K562 (cell line): ENCODE results near the gene PDCD5. TPM values are rescaled to one million over a fixed set of nuclear protein-coding genes. Genes with fewer than 3 reads are reported as not detected.

Experiments
- CREB3L1 ChIP-seq: fragments of 450-650 bp; IDR thresholded peaks from 2 replicates; pipeline ENCODE4 v1.6.1; 2014; ENCODE audit warnings: low read depth, mild to moderate bottlenecking, moderate library complexity, borderline replicate concordance
- FOXP4 ChIP-seq: sonication (generic); formaldehyde crosslinking; IDR thresholded peaks from 2 replicates; pipeline ENCODE4 v1.8.0; 2022; ENCODE audit warnings: mild to moderate bottlenecking, missing genetic modification reagents, borderline replicate concordance
- GABPA ChIP-seq: fragments of 200-800 bp; sonication (Bioruptor generic); conservative IDR thresholded peaks from 2 replicates; pipeline ENCODE4 v1.6.1; 2016; ENCODE audit warnings: low read depth, missing genetic modification characterization, missing compliant biosample characterization
- HDAC8 ChIP-seq: fragments of 450-650 bp; IDR thresholded peaks from 2 replicates; pipeline ENCODE4 v1.6.1; 2016; ENCODE audit warnings: mild to moderate bottlenecking, missing genetic modification characterization, moderate library complexity, missing compliant biosample characterization
- MYBL2 ChIP-seq, 2 experiments: fragments of 450-650 bp in 1 of 2; sonication (generic) in 1 of 2; formaldehyde crosslinking in 1 of 2; IDR thresholded peaks; 2 replicates each; pipeline versions ENCODE4 v1.6.1 to v1.8.1; 2017 to 2022; ENCODE audit warnings: borderline replicate concordance in 1 of 2, inconsistent platforms in 1 of 2, low read depth in 1 of 2, mild to moderate bottlenecking in 1 of 2, missing genetic modification reagents in 1 of 2, moderate library complexity in 1 of 2
- PBX2 ChIP-seq, 2 experiments: IDR thresholded peaks in 1 of 2; conservative IDR thresholded peaks in 1 of 2; 2 replicates each; pipeline ENCODE4 v1.6.1; 2016; ENCODE audit warnings: low read depth in 2 of 2, mild to moderate bottlenecking in 1 of 2, missing compliant biosample characterization in 1 of 2, missing genetic modification characterization in 1 of 2, moderate library complexity in 1 of 2
- PHTF2 ChIP-seq: fragments of 250-450 bp; sonication (Bioruptor Pico); IDR thresholded peaks from 2 replicates; pipeline ENCODE4 v1.5.0; 2021; ENCODE audit warnings: mild to moderate bottlenecking
- RBM22 ChIP-seq: fragments of 200-400 bp; formaldehyde crosslinking; IDR thresholded peaks from 2 replicates; pipeline ENCODE4 v1.6.1; 2018; ENCODE audit warnings: low read length, low read depth; ENCODE audit not compliant: poor library complexity, severe bottlenecking
- RUNX1 ChIP-seq: sonication (generic); IDR thresholded peaks from 2 replicates; pipeline ENCODE4 v1.6.1; 2016; ENCODE audit warnings: antibody characterized with exemption, low read depth
- SAFB2 ChIP-seq: fragments of 200-400 bp; formaldehyde crosslinking; IDR thresholded peaks from 2 replicates; pipeline ENCODE4 v1.6.1; 2018; ENCODE audit warnings: borderline replicate concordance, low read length, low read depth, moderate library complexity; ENCODE audit not compliant: severe bottlenecking
- SLC30A9 ChIP-seq: fragments of 250-450 bp; sonication (Bioruptor Pico); IDR thresholded peaks from 2 replicates; pipeline ENCODE4 v1.8.0; 2022; ENCODE audit warnings: mild to moderate bottlenecking, moderate library complexity
- SREBF1 ChIP-seq: fragments of 150-350 bp; IDR thresholded peaks from 2 replicates; pipeline ENCODE4 v1.6.1; 2014; ENCODE audit warnings: antibody characterized with exemption, low read depth, low read length, borderline replicate concordance
- TRIM24 ChIP-seq, 2 experiments: fragments of 450-650 bp; IDR thresholded peaks; 2 replicates each; pipeline ENCODE4 v1.6.1; 2016
- XRCC3 ChIP-seq: fragments of 450-650 bp; IDR thresholded peaks from 2 replicates; pipeline ENCODE4 v1.6.1; 2017; ENCODE audit warnings: mild to moderate bottlenecking, moderate library complexity
- ZBTB43 ChIP-seq: sonication (generic); formaldehyde crosslinking; IDR thresholded peaks from 2 replicates; pipeline ENCODE4 v1.8.0; 2023; ENCODE audit warnings: mild to moderate bottlenecking, missing genetic modification reagents
- ZNF224 ChIP-seq: sonication (generic); formaldehyde crosslinking; IDR thresholded peaks from 2 replicates; pipeline ENCODE4 v1.8.0; 2022; ENCODE audit warnings: mild to moderate bottlenecking, missing genetic modification reagents
- ZNF347 ChIP-seq: fragments of 450-650 bp; formaldehyde crosslinking; IDR thresholded peaks from 2 replicates; pipeline ENCODE4 v1.4.0; 2020; ENCODE audit warnings: low read depth, mild to moderate bottlenecking, moderate library complexity
- ZNF57 ChIP-seq: fragments of 450-650 bp; formaldehyde crosslinking; IDR thresholded peaks from 2 replicates; pipeline ENCODE4 v1.4.0; 2020; ENCODE audit warnings: mild to moderate bottlenecking, moderate library complexity
- ZNF644 ChIP-seq: fragments of 200-800 bp; sonication (Bioruptor generic); IDR thresholded peaks from 2 replicates; pipeline ENCODE4 v1.6.1; 2016; ENCODE audit warnings: low read depth, missing genetic modification characterization, missing compliant biosample characterization
- polyA plus RNA-seq, 8 experiments: library from polyadenylated mRNA; depleted of rRNA in 4 of 8; stranded (reverse) in 5 of 8; unstranded in 3 of 8; fragments of >200 nt; fragmentation: Nextera tagmentation in 2 of 8; fragmentation: Illumina TruSeq in 1 of 8; extraction: Ambion mirVana in 2 of 8; extraction: Trizol in 1 of 8; gene quantifications; 2 replicates each; pipeline versions ENCODE4 v1.2.1 to v1.2.3, GENCODE V29; 2011 to 2014; ENCODE audit warnings: inconsistent platforms in 1 of 8, missing spikeins in 1 of 8
- total RNA-seq, 7 experiments: library from RNA; depleted of rRNA in 6 of 7; stranded (reverse); fragments of >200 nt in 6 of 7; fragmentation: Illumina TruSeq in 2 of 7; extraction: Trizol in 2 of 7; gene quantifications; 2 replicates each; pipeline versions ENCODE4 v1.2.1 to v1.2.3, GENCODE V29; 2011 to 2021; ENCODE audit warnings: low replicate concordance in 1 of 7

PDCD5 gene
- total and polyA plus RNA-seq, 9 of the 15 experiments (the other 6 are each of a cell fraction or from before 2014, with no cell fraction given), result 122 to 322 (median 269) TPM

GRCh38 chr19:32580901-32581704 lies at the start of gene PDCD5 (continued):
- TF ChIP-seq PHTF2, result no peak
- TF ChIP-seq ZNF57 (CRISPR knock-in tag), result no peak
- peak; percentile 84 for TF ChIP-seq HDAC8 (tag)
- no peak for TF ChIP-seq MYBL2 (IDR thresholded peaks at IDR 0.05; ENCODE audit: low read depth)
- TF ChIP-seq MYBL2 (CRISPR knock-in tag; IDR thresholded peaks at IDR 0.05; ENCODE audit: borderline replicate concordance), result no peak
- TF ChIP-seq TRIM24 (IDR thresholded peaks at IDR 0.05), result no peak
- no peak for TF ChIP-seq RUNX1
- TF ChIP-seq GABPA (tag), result no peak
- peak; percentile 74; the same call in 1 of the 2 replicates for TF ChIP-seq CREB3L1
- TF ChIP-seq ZNF347 (CRISPR knock-in tag), result no peak
- TF ChIP-seq SAFB2, result no peak
- no peak for TF ChIP-seq ZNF224 (CRISPR knock-in tag)
- TF ChIP-seq SLC30A9 (CRISPR knock-in tag), result no peak
- no peak for TF ChIP-seq PBX2 (CRISPR knock-in tag; IDR thresholded peaks at IDR 0.05; ENCODE audit: low read depth)
- no peak for TF ChIP-seq PBX2 (tag; conservative IDR thresholded peaks at IDR 0.05; ENCODE audit: low read depth)
- no peak for TF ChIP-seq SREBF1
- TF ChIP-seq XRCC3, result no peak
- peak; percentile 29 for TF ChIP-seq RBM22
- TF ChIP-seq ZBTB43 (CRISPR knock-in tag), result no peak
- TF ChIP-seq ZNF644 (tag), result no peak
- TF ChIP-seq FOXP4 (CRISPR knock-in tag), result no peak
